GM12864 (cell line): ENCODE measurements around the gene FAM156B.
"Not testable (repeated sequence)": the region's sequence is repeated elsewhere in the genome, so short reads cannot be mapped to it uniquely, and the experiment has no call there.

Experiments
- DNase-seq: peaks from one replicate; pipeline ENCODE4 v3.0.0-alpha.2; 2011; ENCODE audit warnings: low read depth
- H3K4me3 ChIP-seq: 2 replicates; pipeline ENCODE4 v1.5.1; 2011; ENCODE audit warnings: mild to moderate bottlenecking, low read depth, low read length, control low read depth
- CTCF ChIP-seq: IDR thresholded peaks from 2 replicates; pipeline ENCODE4 v1.5.1; 2011; ENCODE audit warnings: low read depth, mild to moderate bottlenecking, moderate library complexity, low read length, control low read depth, inconsistent platforms; ENCODE audit errors: missing control alignments

FAM156B gene

GRCh38 chrX:52874661-52875060 is 22.5 kb upstream of the FAM156B start:
- DNase-seq: no peak
- no peak for TF ChIP-seq CTCF
- no peak overlapping the region for H3K4me3 ChIP-seq

- not testable (repeated sequence) for DNase-seq
Measured at GRCh38 chrX:52875436-52875835, 21.7 kb upstream of the FAM156B start.

GRCh38 chrX:52876386-52876785 is 20.7 kb upstream of the FAM156B start:
- DNase-seq: not testable (repeated sequence)

More at GRCh38 chrX:52875436-52875835, 21.7 kb upstream of the FAM156B start:
- not testable (repeated sequence) for H3K4me3 ChIP-seq

GRCh38 chrX:52887459-52887858 is 9.7 kb upstream of the FAM156B start:
- DNase-seq, H3K4me3 ChIP-seq: not testable (repeated sequence)

More at GRCh38 chrX:52876386-52876785, 20.7 kb upstream of the FAM156B start:
- not testable (repeated sequence) for H3K4me3 ChIP-seq

GRCh38 chrX:52888090-52888489 is 9.0 kb upstream of the FAM156B start:
- not testable (repeated sequence) for DNase-seq, H3K4me3 ChIP-seq

- DNase-seq, H3K4me3 ChIP-seq: not testable (repeated sequence)
Measured at GRCh38 chrX:52896438-52896837, 692 bp upstream of the FAM156B start.

GRCh38 chrX:52905531-52905930 is 8.4 kb downstream of the FAM156B start:
- not testable (repeated sequence) for DNase-seq, H3K4me3 ChIP-seq

- not testable (repeated sequence) for H3K4me3 ChIP-seq, DNase-seq
Measured at GRCh38 chrX:52906072-52906471, 8.9 kb downstream of the FAM156B start.

- DNase-seq, H3K4me3 ChIP-seq: not testable (repeated sequence)
Measured at GRCh38 chrX:52907137-52907536, 10.0 kb downstream of the FAM156B start.

- not testable (repeated sequence) for DNase-seq, H3K4me3 ChIP-seq
Measured at GRCh38 chrX:52907900-52908299, 10.8 kb downstream of the FAM156B start.

GRCh38 chrX:52909313-52909969 is 12.3 kb downstream of the FAM156B start:
- H3K4me3 ChIP-seq, DNase-seq: not testable (repeated sequence)

- H3K4me3 ChIP-seq, DNase-seq: not testable (repeated sequence)
Measured at GRCh38 chrX:52913681-52914080, 16.6 kb downstream of the FAM156B start.

- H3K4me3 ChIP-seq, DNase-seq: not testable (repeated sequence)
Measured at GRCh38 chrX:52914704-52915103, 17.6 kb downstream of the FAM156B start.

- no peak for TF ChIP-seq CTCF
- peak; percentile 51 for DNase-seq
- H3K4me3 ChIP-seq: peak overlapping the region; percentile 51
Measured at GRCh38 chrX:52923781-52924241, 26.7 kb downstream of the FAM156B start.

- H3K4me3 ChIP-seq, DNase-seq: not testable (repeated sequence)
Measured at GRCh38 chrX:52930214-52930613, 33.1 kb downstream of the FAM156B start.
